WTC11 (cell line): Measurements from ENCODE around the gene CALHM1. TPM values are rescaled to one million over a fixed set of nuclear protein-coding genes. Genes with fewer than 3 reads are reported as not detected.

ENCODE experiments used
- ATAC-seq: fragments of 200-7000 bp; cut with Tn5 transposase; 2 replicates; pipeline ENCODE4 v1.10.0; 2021; ENCODE audit warnings: mild to moderate bottlenecking, moderate library complexity
- CTCF ChIA-PET: fragments of 300-600 bp; sonication (Branson Sonifier 250); formaldehyde crosslinking; loops from one replicate; lab custom pipeline; 2021; ENCODE audit warnings: antibody characterized with exemption; lab: Charles Lee
- POLR2A ChIA-PET: fragments of 350-600 bp; sonication (Branson Sonifier 250); formaldehyde crosslinking; loops from one replicate; lab custom pipeline; 2021; ENCODE audit warnings: antibody characterized with exemption; lab: Charles Lee
- DNase-seq: peaks from one replicate; pipeline ENCODE4 v3.0.0; 2021; ENCODE audit warnings: low spot score
- H3K27ac Mint-ChIP-seq: 2 replicates; pipeline ENCODE4 v1.8.0; 2021; ENCODE audit warnings: mixed read lengths
- H3K27me3 Mint-ChIP-seq: 2 replicates; pipeline ENCODE4 v1.8.0; 2021; ENCODE audit warnings: low read depth, mild to moderate bottlenecking, moderate library complexity, mixed read lengths
- H3K36me3 Mint-ChIP-seq: 2 replicates; pipeline ENCODE4 v1.8.0; 2021; ENCODE audit warnings: mixed read lengths
- H3K4me1 Mint-ChIP-seq: 2 replicates; pipeline ENCODE4 v1.8.0; 2022; ENCODE audit warnings: mixed read lengths
- H3K4me3 Mint-ChIP-seq: 2 replicates; pipeline ENCODE4 v1.8.0; 2021; ENCODE audit warnings: mild to moderate bottlenecking, moderate library complexity, mixed read lengths
- H3K9me3 Mint-ChIP-seq: 2 replicates; pipeline ENCODE4 v1.8.0; 2021; ENCODE audit warnings: mixed read lengths
- EMX1 ChIP-seq: fragments of 250-450 bp; sonication (Bioruptor Pico); IDR thresholded peaks from 2 replicates; pipeline ENCODE4 v1.8.0; 2021; ENCODE audit warnings: mild to moderate bottlenecking
- ETV6 ChIP-seq: sonication (generic); formaldehyde crosslinking; IDR thresholded peaks from 2 replicates; pipeline ENCODE4 v1.8.1; 2022; ENCODE audit warnings: mild to moderate bottlenecking, missing genetic modification reagents
- FOXJ3 ChIP-seq: sonication (generic); formaldehyde crosslinking; IDR thresholded peaks from 2 replicates; pipeline ENCODE4 v1.9.0; 2021; ENCODE audit warnings: missing genetic modification reagents, mild to moderate bottlenecking, borderline replicate concordance
- FOXK1 ChIP-seq: sonication (generic); formaldehyde crosslinking; IDR thresholded peaks from 2 replicates; pipeline ENCODE4 v1.8.0; 2022; ENCODE audit warnings: mild to moderate bottlenecking, moderate library complexity, missing genetic modification reagents
- GTF2I ChIP-seq: fragments of 250-450 bp; sonication (Bioruptor Pico); conservative IDR thresholded peaks from 2 replicates; pipeline ENCODE4 v1.4.0; 2021; ENCODE audit warnings: mild to moderate bottlenecking
- HMGA2 ChIP-seq: fragments of 250-450 bp; sonication (Bioruptor Pico); IDR thresholded peaks from 2 replicates; pipeline ENCODE4 v1.4.0; 2021; ENCODE audit warnings: mild to moderate bottlenecking, moderate library complexity
- IRF2 ChIP-seq: sonication (generic); formaldehyde crosslinking; IDR thresholded peaks from 2 replicates; pipeline ENCODE4 v1.8.0; 2022; ENCODE audit warnings: low read depth, missing genetic modification reagents, borderline replicate concordance
- JAZF1 ChIP-seq: fragments of 250-450 bp; sonication (Bioruptor Pico); IDR thresholded peaks from 2 replicates; pipeline ENCODE4 v1.9.0; 2021; ENCODE audit warnings: moderate library complexity, mild to moderate bottlenecking, inconsistent platforms
- JUN ChIP-seq: sonication (generic); formaldehyde crosslinking; IDR thresholded peaks from 2 replicates; pipeline ENCODE4 v1.8.0; 2023; ENCODE audit warnings: mild to moderate bottlenecking, missing genetic modification reagents
- NFATC4 ChIP-seq: fragments of 250-450 bp; sonication (Bioruptor Pico); IDR thresholded peaks from 2 replicates; pipeline ENCODE4 v1.9.0; 2021; ENCODE audit warnings: mild to moderate bottlenecking
- NFE2L1 ChIP-seq: sonication (generic); formaldehyde crosslinking; IDR thresholded peaks from 2 replicates; pipeline ENCODE4 v1.8.1; 2023; ENCODE audit warnings: missing genetic modification reagents
- NR2C2 ChIP-seq: sonication (generic); formaldehyde crosslinking; IDR thresholded peaks from 2 replicates; pipeline ENCODE4 v1.8.0; 2022; ENCODE audit warnings: mild to moderate bottlenecking, missing genetic modification reagents
- RELA ChIP-seq: sonication (generic); formaldehyde crosslinking; IDR thresholded peaks from 2 replicates; pipeline ENCODE4 v1.8.1; 2022; ENCODE audit warnings: missing genetic modification reagents, mild to moderate bottlenecking, borderline replicate concordance
- RORB ChIP-seq: fragments of 250-450 bp; sonication (Bioruptor Pico); IDR thresholded peaks from 2 replicates; pipeline ENCODE4 v1.9.0; 2021; ENCODE audit warnings: mild to moderate bottlenecking
- TCF7 ChIP-seq: sonication (generic); formaldehyde crosslinking; IDR thresholded peaks from 2 replicates; pipeline ENCODE4 v1.8.0; 2022; ENCODE audit warnings: mild to moderate bottlenecking, low read depth, missing genetic modification reagents, moderate library complexity
- TEAD4 ChIP-seq: sonication (generic); formaldehyde crosslinking; IDR thresholded peaks from 2 replicates; pipeline ENCODE4 v1.8.0; 2022; ENCODE audit warnings: mild to moderate bottlenecking, missing genetic modification reagents
- TP53 ChIP-seq: sonication (generic); formaldehyde crosslinking; IDR thresholded peaks from 2 replicates; pipeline ENCODE4 v1.8.1; 2023; ENCODE audit warnings: mild to moderate bottlenecking, missing genetic modification reagents
- ZNF232 ChIP-seq: sonication (generic); formaldehyde crosslinking; IDR thresholded peaks from 2 replicates; pipeline ENCODE4 v1.8.0; 2022; ENCODE audit warnings: mild to moderate bottlenecking, missing genetic modification reagents
- total RNA-seq: library from RNA; stranded (reverse); gene quantifications from 3 replicates; pipeline ENCODE4 v1.2.3, GENCODE V29; 2021
- TF ChIP-seq, protein P1 (sequence below): fragments of 250-450 bp; sonication (Bioruptor Pico); IDR thresholded peaks from 2 replicates; pipeline ENCODE4 v1.9.0; 2021; ENCODE audit warnings: mild to moderate bottlenecking, borderline replicate concordance
- TF ChIP-seq, protein P2 (sequence below): sonication (generic); formaldehyde crosslinking; IDR thresholded peaks from 2 replicates; pipeline ENCODE4 v1.8.1; 2022; ENCODE audit warnings: mild to moderate bottlenecking, missing genetic modification reagents, moderate library complexity, borderline replicate concordance
- TF ChIP-seq, protein P3 (sequence below): sonication (generic); formaldehyde crosslinking; IDR thresholded peaks from 2 replicates; pipeline ENCODE4 v1.8.1; 2023; ENCODE audit warnings: mild to moderate bottlenecking, missing genetic modification reagents
- TF ChIP-seq, protein P4 (sequence below): sonication (generic); formaldehyde crosslinking; IDR thresholded peaks from 2 replicates; pipeline ENCODE4 v1.8.1; 2023; ENCODE audit warnings: mild to moderate bottlenecking, missing genetic modification reagents, moderate library complexity
- TF ChIP-seq, protein P5 (sequence below): sonication (generic); formaldehyde crosslinking; IDR thresholded peaks from 2 replicates; pipeline ENCODE4 v1.8.1; 2023; ENCODE audit warnings: mild to moderate bottlenecking, missing genetic modification reagents

The CALHM1 gene
- total RNA-seq, 1 experiment from 2014 or later, result 0.39 TPM

DNA sequence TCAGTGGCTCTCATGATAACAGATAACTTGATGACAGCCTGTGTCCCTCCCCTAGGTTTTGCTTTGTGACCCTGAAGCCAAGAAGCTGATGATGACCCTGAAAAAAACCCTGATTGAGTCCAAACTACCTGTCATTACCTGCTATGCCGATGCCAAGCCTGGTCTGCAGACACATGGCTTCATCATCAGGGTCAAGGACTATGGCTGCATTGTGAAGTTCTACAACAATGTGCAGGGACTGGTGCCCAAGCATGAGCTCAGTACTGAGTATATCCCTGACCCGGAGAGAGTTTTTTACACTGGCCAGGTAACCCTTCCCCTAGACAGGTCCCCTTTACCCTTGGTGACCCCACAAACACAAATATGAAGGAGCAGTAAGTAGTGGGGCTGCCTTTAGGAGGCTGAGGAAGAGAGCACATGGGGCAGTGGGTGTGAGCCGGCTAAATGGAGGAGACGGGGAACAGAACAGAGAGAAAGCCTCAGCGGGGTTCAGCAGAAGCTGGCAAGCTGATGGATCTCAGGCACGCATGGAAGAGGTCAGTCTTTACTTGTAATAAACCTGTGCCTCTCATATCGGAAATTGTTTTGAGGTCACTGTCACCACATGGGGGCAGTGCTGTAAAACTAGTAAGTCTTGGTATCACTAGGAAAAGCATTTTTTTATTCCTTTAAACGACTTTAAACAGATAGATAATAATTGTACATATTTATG, 42.1 kb downstream of the CALHM1 start:
- ChIA-PET POLR2A (no interaction called here), CTCF (interaction anchor here (0.7 to 2.6 kb wide), 10 partner anchors 11 to 150 kb away, joined by 3 to 15 read pairs (median 4); partner anchors contain the start of gene CALHM2)
- Mint-ChIP-seq H3K27me3 (no peaks in the 10 kb centered on the region), H3K27ac (no peak overlapping the region), H3K36me3 (peaks cover 89% of the 10 kb centered on the region), H3K4me1 (no peaks in the 10 kb centered on the region), H3K4me3 (no peak overlapping the region), H3K9me3 (no peaks in the 10 kb centered on the region)
- no peak for TF ChIP-seq FOXK1 (CRISPR knock-in tag)
- no peak for TF ChIP-seq ZNF232 (CRISPR knock-in tag)
- TF ChIP-seq JAZF1 (CRISPR knock-in tag), result no peak
- no peak for TF ChIP-seq GTF2I (CRISPR knock-in tag)
- TF ChIP-seq, protein P1, sequence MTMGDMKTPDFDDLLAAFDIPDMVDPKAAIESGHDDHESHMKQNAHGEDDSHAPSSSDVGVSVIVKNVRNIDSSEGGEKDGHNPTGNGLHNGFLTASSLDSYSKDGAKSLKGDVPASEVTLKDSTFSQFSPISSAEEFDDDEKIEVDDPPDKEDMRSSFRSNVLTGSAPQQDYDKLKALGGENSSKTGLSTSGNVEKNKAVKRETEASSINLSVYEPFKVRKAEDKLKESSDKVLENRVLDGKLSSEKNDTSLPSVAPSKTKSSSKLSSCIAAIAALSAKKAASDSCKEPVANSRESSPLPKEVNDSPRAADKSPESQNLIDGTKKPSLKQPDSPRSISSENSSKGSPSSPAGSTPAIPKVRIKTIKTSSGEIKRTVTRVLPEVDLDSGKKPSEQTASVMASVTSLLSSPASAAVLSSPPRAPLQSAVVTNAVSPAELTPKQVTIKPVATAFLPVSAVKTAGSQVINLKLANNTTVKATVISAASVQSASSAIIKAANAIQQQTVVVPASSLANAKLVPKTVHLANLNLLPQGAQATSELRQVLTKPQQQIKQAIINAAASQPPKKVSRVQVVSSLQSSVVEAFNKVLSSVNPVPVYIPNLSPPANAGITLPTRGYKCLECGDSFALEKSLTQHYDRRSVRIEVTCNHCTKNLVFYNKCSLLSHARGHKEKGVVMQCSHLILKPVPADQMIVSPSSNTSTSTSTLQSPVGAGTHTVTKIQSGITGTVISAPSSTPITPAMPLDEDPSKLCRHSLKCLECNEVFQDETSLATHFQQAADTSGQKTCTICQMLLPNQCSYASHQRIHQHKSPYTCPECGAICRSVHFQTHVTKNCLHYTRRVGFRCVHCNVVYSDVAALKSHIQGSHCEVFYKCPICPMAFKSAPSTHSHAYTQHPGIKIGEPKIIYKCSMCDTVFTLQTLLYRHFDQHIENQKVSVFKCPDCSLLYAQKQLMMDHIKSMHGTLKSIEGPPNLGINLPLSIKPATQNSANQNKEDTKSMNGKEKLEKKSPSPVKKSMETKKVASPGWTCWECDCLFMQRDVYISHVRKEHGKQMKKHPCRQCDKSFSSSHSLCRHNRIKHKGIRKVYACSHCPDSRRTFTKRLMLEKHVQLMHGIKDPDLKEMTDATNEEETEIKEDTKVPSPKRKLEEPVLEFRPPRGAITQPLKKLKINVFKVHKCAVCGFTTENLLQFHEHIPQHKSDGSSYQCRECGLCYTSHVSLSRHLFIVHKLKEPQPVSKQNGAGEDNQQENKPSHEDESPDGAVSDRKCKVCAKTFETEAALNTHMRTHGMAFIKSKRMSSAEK (CRISPR knock-in tag), result no peak
- no peak for TF ChIP-seq NFE2L1 (CRISPR knock-in tag)
- TF ChIP-seq IRF2 (CRISPR knock-in tag), result no peak
- TF ChIP-seq, protein P2, sequence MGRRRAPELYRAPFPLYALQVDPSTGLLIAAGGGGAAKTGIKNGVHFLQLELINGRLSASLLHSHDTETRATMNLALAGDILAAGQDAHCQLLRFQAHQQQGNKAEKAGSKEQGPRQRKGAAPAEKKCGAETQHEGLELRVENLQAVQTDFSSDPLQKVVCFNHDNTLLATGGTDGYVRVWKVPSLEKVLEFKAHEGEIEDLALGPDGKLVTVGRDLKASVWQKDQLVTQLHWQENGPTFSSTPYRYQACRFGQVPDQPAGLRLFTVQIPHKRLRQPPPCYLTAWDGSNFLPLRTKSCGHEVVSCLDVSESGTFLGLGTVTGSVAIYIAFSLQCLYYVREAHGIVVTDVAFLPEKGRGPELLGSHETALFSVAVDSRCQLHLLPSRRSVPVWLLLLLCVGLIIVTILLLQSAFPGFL (CRISPR knock-in tag), result no peak
- no peak for TF ChIP-seq RELA (CRISPR knock-in tag)
- TF ChIP-seq ETV6 (CRISPR knock-in tag), result no peak
- TF ChIP-seq NFATC4, result no peak
- no peak for TF ChIP-seq NR2C2 (CRISPR knock-in tag)
- TF ChIP-seq JUN (CRISPR knock-in tag), result no peak
- ATAC-seq (peak; percentile 53), DNase-seq (peak; percentile 41)

DNA sequence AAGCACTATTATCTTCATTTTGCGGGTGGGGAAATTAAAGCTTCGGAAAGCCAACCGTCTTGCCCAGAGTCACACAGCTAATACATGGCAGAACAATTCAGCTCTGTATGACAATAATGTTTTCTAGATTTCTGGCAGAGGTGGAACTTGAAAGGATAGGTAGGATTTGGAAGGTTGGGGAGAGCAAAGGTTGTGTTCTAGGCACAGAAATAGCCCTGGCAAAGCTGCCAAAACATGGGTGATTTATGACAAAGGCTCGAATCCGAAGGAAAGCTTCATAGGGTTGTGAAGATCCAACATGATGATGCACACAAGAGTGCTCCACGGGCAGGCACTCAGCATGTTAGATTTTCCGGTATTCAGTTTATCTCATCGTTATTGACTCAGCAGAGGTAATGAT, 43.1 kb downstream of the CALHM1 start:
- no peaks in the 10 kb centered on the region for H3K9me3 Mint-ChIP-seq
- CTCF ChIA-PET, result interaction anchor here (1.2 to 2.6 kb wide), 4 partner anchors 10 to 70 kb away, joined by 3 to 15 read pairs (median 4); partner anchors contain the start of gene CALHM2
- no peak for DNase-seq
- TF ChIP-seq RORB (CRISPR knock-in tag) (no peak), HMGA2 (CRISPR knock-in tag) (no peak), FOXJ3 (CRISPR knock-in tag) (no peak), NR2C2 (CRISPR knock-in tag) (no peak), TP53 (no peak), ZNF232 (CRISPR knock-in tag) (no peak), EMX1 (CRISPR knock-in tag) (no peak), TEAD4 (CRISPR knock-in tag) (no peak), TCF7 (CRISPR knock-in tag) (no peak), JAZF1 (CRISPR knock-in tag) (no peak)
- TF ChIP-seq, protein P3, sequence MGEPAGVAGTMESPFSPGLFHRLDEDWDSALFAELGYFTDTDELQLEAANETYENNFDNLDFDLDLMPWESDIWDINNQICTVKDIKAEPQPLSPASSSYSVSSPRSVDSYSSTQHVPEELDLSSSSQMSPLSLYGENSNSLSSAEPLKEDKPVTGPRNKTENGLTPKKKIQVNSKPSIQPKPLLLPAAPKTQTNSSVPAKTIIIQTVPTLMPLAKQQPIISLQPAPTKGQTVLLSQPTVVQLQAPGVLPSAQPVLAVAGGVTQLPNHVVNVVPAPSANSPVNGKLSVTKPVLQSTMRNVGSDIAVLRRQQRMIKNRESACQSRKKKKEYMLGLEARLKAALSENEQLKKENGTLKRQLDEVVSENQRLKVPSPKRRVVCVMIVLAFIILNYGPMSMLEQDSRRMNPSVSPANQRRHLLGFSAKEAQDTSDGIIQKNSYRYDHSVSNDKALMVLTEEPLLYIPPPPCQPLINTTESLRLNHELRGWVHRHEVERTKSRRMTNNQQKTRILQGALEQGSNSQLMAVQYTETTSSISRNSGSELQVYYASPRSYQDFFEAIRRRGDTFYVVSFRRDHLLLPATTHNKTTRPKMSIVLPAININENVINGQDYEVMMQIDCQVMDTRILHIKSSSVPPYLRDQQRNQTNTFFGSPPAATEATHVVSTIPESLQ (CRISPR knock-in tag), result no peak
- TF ChIP-seq, protein P4, sequence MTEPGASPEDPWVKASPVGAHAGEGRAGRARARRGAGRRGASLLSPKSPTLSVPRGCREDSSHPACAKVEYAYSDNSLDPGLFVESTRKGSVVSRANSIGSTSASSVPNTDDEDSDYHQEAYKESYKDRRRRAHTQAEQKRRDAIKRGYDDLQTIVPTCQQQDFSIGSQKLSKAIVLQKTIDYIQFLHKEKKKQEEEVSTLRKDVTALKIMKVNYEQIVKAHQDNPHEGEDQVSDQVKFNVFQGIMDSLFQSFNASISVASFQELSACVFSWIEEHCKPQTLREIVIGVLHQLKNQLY (CRISPR knock-in tag), result no peak
- TF ChIP-seq, protein P5, sequence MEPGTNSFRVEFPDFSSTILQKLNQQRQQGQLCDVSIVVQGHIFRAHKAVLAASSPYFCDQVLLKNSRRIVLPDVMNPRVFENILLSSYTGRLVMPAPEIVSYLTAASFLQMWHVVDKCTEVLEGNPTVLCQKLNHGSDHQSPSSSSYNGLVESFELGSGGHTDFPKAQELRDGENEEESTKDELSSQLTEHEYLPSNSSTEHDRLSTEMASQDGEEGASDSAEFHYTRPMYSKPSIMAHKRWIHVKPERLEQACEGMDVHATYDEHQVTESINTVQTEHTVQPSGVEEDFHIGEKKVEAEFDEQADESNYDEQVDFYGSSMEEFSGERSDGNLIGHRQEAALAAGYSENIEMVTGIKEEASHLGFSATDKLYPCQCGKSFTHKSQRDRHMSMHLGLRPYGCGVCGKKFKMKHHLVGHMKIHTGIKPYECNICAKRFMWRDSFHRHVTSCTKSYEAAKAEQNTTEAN (CRISPR knock-in tag), result no peak
- H3K4me3 Mint-ChIP-seq, result no peak overlapping the region
- H3K27ac Mint-ChIP-seq, result no peak overlapping the region
- no peaks in the 10 kb centered on the region for H3K4me1 Mint-ChIP-seq
- H3K36me3 Mint-ChIP-seq, result peaks cover 83% of the 10 kb centered on the region
- POLR2A ChIA-PET, result no interaction called here
- no peak for ATAC-seq
- H3K27me3 Mint-ChIP-seq, result no peaks in the 10 kb centered on the region
